ENCODE results near the gene GPR32. TPM values are rescaled to one million over a fixed set of nuclear protein-coding genes. Genes with fewer than 3 reads are reported as not detected.

The GPR32 gene
- total RNA-seq, 3 donors from 2014 or later (not counting 1 experiment from before 2014, with no cell fraction given) = not detected

DNA sequence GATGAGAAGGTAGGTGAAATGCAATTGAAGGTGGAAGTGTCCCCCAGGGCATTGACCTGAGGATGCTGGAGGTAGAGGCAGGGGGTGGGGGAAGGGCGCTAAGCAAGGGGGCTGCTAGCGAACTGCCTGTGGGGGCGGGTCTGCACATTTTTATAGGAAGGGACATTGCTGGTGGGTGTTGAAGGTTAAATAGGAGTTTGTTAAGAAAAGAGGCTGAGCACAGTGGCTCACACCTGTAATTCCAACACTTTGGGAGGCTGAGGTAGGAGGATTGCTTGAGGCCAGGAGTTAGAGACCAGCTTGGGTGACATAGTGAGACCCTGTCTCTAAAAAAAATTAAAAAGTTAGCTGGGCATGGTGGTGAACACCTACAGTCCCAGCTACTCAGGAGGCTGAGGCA lies 14.4 kb downstream of the GPR32 start:
- no peak overlapping the region for H3K27ac ChIP-seq (ENCODE audit: low read length)
- no peak overlapping the region for H3K4me3 ChIP-seq (ENCODE audit: low read length)
- peaks cover 9% of the 10 kb centered on the region for H3K27me3 ChIP-seq (ENCODE audit: control insufficient read depth, insufficient read depth, low read length)
- Mint-ChIP-seq H3K9me3 (no peaks in the 10 kb centered on the region), H3K27me3 (ENCODE audit: low read depth in 2 of 2) (peaks cover 3 to 15% of the 10 kb centered on the region in 2 donors), H3K4me1 (peaks cover 7 to 8% of the 10 kb centered on the region in 2 donors), H3K4me3 (no peak overlapping the region), H3K27ac (no peak overlapping the region), H3K36me3 (no peaks in the 10 kb centered on the region)
- WGBS (ENCODE audit: insufficient coverage) = 92% methylated on average over 3 of the region's 3 CpGs
- no peaks in the 10 kb centered on the region for H3K36me3 ChIP-seq (ENCODE audit: control insufficient read depth, insufficient read depth, low read length)
- intact Hi-C loops (cut with micrococcal nuclease) = no loop called here
- H3K9me3 ChIP-seq (ENCODE audit: control insufficient read depth, insufficient read depth, low read length) = no peaks in the 10 kb centered on the region
- ATAC-seq = no peak
- no peak for DNase-seq
- TF ChIP-seq, protein P1, sequence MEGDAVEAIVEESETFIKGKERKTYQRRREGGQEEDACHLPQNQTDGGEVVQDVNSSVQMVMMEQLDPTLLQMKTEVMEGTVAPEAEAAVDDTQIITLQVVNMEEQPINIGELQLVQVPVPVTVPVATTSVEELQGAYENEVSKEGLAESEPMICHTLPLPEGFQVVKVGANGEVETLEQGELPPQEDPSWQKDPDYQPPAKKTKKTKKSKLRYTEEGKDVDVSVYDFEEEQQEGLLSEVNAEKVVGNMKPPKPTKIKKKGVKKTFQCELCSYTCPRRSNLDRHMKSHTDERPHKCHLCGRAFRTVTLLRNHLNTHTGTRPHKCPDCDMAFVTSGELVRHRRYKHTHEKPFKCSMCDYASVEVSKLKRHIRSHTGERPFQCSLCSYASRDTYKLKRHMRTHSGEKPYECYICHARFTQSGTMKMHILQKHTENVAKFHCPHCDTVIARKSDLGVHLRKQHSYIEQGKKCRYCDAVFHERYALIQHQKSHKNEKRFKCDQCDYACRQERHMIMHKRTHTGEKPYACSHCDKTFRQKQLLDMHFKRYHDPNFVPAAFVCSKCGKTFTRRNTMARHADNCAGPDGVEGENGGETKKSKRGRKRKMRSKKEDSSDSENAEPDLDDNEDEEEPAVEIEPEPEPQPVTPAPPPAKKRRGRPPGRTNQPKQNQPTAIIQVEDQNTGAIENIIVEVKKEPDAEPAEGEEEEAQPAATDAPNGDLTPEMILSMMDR (IDR thresholded peaks at IDR 0.05) = no peak
- H3K4me1 ChIP-seq (ENCODE audit: control insufficient read depth, insufficient read depth, low read length) = peaks cover 7% of the 10 kb centered on the region

DNA sequence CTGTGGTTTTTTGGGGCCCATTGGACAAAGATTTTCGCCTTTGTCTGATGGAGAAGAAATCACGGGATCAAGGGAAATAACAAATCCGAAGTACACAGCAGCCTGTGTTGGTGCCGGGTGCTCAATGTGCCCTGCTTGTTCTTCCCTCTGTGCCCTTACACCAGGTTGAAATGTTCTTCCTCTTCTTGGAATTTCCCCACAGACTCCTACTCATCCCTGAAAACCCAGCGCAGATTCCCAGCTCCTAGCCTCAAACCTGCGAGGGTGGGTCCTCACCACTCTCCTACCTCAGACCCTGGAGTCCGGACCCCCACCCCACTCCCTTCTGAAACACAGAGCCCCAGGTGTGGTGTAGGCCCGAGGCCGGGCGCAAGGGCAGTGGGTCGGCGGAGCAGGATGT lies 15.1 kb downstream of the GPR32 start:
- intact Hi-C loops (cut with micrococcal nuclease) = no loop called here
- ATAC-seq = no peak
- H3K27ac ChIP-seq (ENCODE audit: low read length) = no peak overlapping the region
- H3K36me3 Mint-ChIP-seq = no peaks in the 10 kb centered on the region
- peaks cover 7% of the 10 kb centered on the region for H3K4me1 ChIP-seq (ENCODE audit: control insufficient read depth, insufficient read depth, low read length)
- no peak for DNase-seq
- no peak overlapping the region for H3K4me3 ChIP-seq (ENCODE audit: low read length)
- peaks cover 7 to 8% of the 10 kb centered on the region in 2 donors for H3K4me1 Mint-ChIP-seq
- H3K27me3 ChIP-seq (ENCODE audit: control insufficient read depth, insufficient read depth, low read length) = peaks cover 4% of the 10 kb centered on the region
- H3K9me3 Mint-ChIP-seq = no peaks in the 10 kb centered on the region
- TF ChIP-seq, protein P1 (IDR thresholded peaks at IDR 0.05) = no peak
- H3K27ac Mint-ChIP-seq = no peak overlapping the region
- H3K27me3 Mint-ChIP-seq (ENCODE audit: low read depth in 2 of 2) = peaks cover 0 to 11% of the 10 kb centered on the region in 2 donors
- H3K4me3 Mint-ChIP-seq = no peak overlapping the region
- no peaks in the 10 kb centered on the region for H3K9me3 ChIP-seq (ENCODE audit: control insufficient read depth, insufficient read depth, low read length)
- WGBS (ENCODE audit: insufficient coverage) = 91% methylated on average over 12 of the region's 12 CpGs
- H3K36me3 ChIP-seq (ENCODE audit: control insufficient read depth, insufficient read depth, low read length) = no peaks in the 10 kb centered on the region

DNA sequence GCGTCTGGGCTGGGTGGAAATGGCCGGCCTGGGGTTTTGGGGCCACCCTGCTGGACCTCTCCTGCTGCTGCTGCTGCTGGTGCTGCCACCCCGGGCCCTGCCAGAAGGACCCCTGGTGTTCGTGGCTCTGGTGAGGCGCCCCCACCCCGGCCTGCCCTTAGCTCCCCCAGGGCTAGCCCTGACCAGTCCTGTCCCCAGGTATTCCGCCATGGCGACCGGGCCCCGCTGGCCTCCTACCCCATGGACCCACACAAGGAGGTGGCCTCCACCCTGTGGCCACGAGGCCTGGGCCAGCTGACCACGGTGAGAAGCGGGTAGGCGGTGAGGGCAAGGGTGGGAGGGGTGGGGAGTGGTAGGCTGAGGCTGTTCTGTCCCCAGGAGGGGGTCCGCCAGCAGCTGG lies 20.1 kb downstream of the GPR32 start, which contains the start of gene ACP4:
ACP4 (plus strand) TSS at position 20 of the 400 bp plus-strand sequence; CDS start at position 20, 0 bp downstream.
- H3K27ac Mint-ChIP-seq = no peak within 1 kb of the TSS
- H3K4me3 Mint-ChIP-seq = no peak within 1 kb of the TSS
- H3K9me3 Mint-ChIP-seq = no peaks in the 10 kb centered on the region
- Histone ChIP-seq H3K36me3 (ENCODE audit: control insufficient read depth, insufficient read depth, low read length) (no peaks in the 10 kb centered on the region), H3K4me1 (ENCODE audit: control insufficient read depth, insufficient read depth, low read length) (no peaks in the 10 kb centered on the region), H3K27me3 (ENCODE audit: control insufficient read depth, insufficient read depth, low read length) (no peaks in the 10 kb centered on the region), H3K9me3 (ENCODE audit: control insufficient read depth, insufficient read depth, low read length) (no peaks in the 10 kb centered on the region), H3K27ac (ENCODE audit: low read length) (no peak within 1 kb of the TSS), H3K4me3 (ENCODE audit: low read length) (no peak within 1 kb of the TSS)
- ATAC-seq (no peak), DNase-seq (no peak)
- peaks cover 0 to 3% of the 10 kb centered on the region in 2 donors for H3K27me3 Mint-ChIP-seq (ENCODE audit: low read depth in 2 of 2)
- 89% methylated on average over 15 of the region's 15 CpGs for WGBS (ENCODE audit: insufficient coverage)
- intact Hi-C loops (cut with micrococcal nuclease) = no loop called here
- no peaks in the 10 kb centered on the region for H3K36me3 Mint-ChIP-seq
- peaks cover 0 to 4% of the 10 kb centered on the region in 2 donors for H3K4me1 Mint-ChIP-seq
- TF ChIP-seq, protein P1 (IDR thresholded peaks at IDR 0.05) = no peak

DNA sequence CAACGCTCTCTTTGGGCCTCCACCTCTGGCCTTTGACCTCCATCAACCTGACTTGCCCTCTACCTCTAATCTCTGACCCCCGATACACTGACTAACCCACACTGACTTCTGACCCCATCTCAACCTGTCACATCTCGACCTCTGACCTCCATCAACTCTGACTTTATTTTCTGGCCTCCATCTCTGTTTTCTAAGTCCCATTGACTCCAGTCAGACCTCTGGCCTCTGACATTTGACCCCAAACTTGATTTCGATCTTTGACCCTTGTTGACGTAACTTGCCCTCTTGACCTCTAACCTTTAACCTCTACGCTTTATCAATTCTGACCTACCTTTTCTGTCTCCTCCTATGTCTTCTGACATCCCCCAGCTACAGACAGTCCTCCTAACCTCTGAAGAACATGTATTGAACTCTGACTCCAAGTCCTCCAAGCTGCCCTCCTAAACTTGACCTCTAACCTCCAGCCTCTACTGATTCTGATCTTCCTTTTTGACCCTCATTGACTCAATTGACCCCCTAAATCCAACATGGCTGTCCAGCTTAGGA lies 20.7 kb downstream of the GPR32 start:
- Histone ChIP-seq H3K27me3 (ENCODE audit: control insufficient read depth, insufficient read depth, low read length) (no peaks in the 10 kb centered on the region), H3K4me3 (ENCODE audit: low read length) (no peak overlapping the region), H3K9me3 (ENCODE audit: control insufficient read depth, insufficient read depth, low read length) (no peaks in the 10 kb centered on the region), H3K4me1 (ENCODE audit: control insufficient read depth, insufficient read depth, low read length) (no peaks in the 10 kb centered on the region), H3K27ac (ENCODE audit: low read length) (no peak overlapping the region), H3K36me3 (ENCODE audit: control insufficient read depth, insufficient read depth, low read length) (no peaks in the 10 kb centered on the region)
- WGBS (ENCODE audit: insufficient coverage) = 96% methylated on average over 6 of the region's 6 CpGs
- no peaks in the 10 kb centered on the region for H3K9me3 Mint-ChIP-seq
- H3K27ac Mint-ChIP-seq = no peak overlapping the region
- intact Hi-C loops (cut with micrococcal nuclease) = no loop called here
- no peaks in the 10 kb centered on the region for H3K36me3 Mint-ChIP-seq
- TF ChIP-seq, protein P1 (IDR thresholded peaks at IDR 0.05) = no peak
- peaks cover 0 to 4% of the 10 kb centered on the region in 2 donors for H3K4me1 Mint-ChIP-seq
- no peak overlapping the region for H3K4me3 Mint-ChIP-seq
- peaks cover 0 to 3% of the 10 kb centered on the region in 2 donors for H3K27me3 Mint-ChIP-seq (ENCODE audit: low read depth in 2 of 2)
- DNase-seq (no peak), ATAC-seq (no peak)

Measured in natural killer cell (primary cell).